CD14-positive monocyte (primary cell): ENCODE results near the gene PI4K2A. TPM values are rescaled to one million over a fixed set of nuclear protein-coding genes. Genes with fewer than 3 reads are reported as not detected.

Experiments used
- DNase-seq, 3 donors: peaks; one replicate each; pipeline ENCODE4 v3.0.0-alpha.2; 2011 to 2022
- H2AFZ ChIP-seq: 2 replicates; pipeline ENCODE4 v1.6.0; 2012; ENCODE audit warnings: mild to moderate bottlenecking, low read depth, low read length, inconsistent platforms; ENCODE audit not compliant: insufficient read depth, poor library complexity, severe bottlenecking
- H3K27ac ChIP-seq, 2 donors: 1 replicate in 1 of 2; 2 replicates in 1 of 2; pipeline ENCODE4 v1.5.1; 2012 to 2013; ENCODE audit warnings: low read length in 2 of 2, control low read depth in 1 of 2, inconsistent platforms in 1 of 2, low read depth in 1 of 2, mild to moderate bottlenecking in 1 of 2
- H3K27me3 ChIP-seq, 2 donors: one replicate each; pipeline versions ENCODE4 v1.6.0 to v1.6.1; 2011 to 2013; ENCODE audit warnings: low read length in 2 of 2; ENCODE audit not compliant: control insufficient read depth in 2 of 2, insufficient read depth in 2 of 2
- H3K36me3 ChIP-seq, 2 donors: replicated peaks in 1 of 2; 1 replicate in 1 of 2; 2 replicates in 1 of 2; pipeline versions ENCODE4 v1.5.1 to v1.6.1; 2012 to 2013; ENCODE audit warnings: low read length in 2 of 2, control low read depth in 1 of 2, inconsistent platforms in 1 of 2, mild to moderate bottlenecking in 1 of 2; ENCODE audit not compliant: insufficient read depth in 2 of 2, control insufficient read depth in 1 of 2
- H3K4me1 ChIP-seq, 2 donors: 1 replicate in 1 of 2; 2 replicates in 1 of 2; pipeline versions ENCODE4 v1.5.1 to v1.6.1; 2012 to 2013; ENCODE audit warnings: low read length in 2 of 2, control low read depth in 1 of 2, inconsistent platforms in 1 of 2, mild to moderate bottlenecking in 1 of 2, moderate library complexity in 1 of 2; ENCODE audit not compliant: insufficient read depth in 2 of 2, control insufficient read depth in 1 of 2
- H3K4me2 ChIP-seq: replicated peaks from 2 replicates; pipeline ENCODE3; 2012; ENCODE audit warnings: low read length, moderate library complexity, mild to moderate bottlenecking; ENCODE audit not compliant: poor library complexity, severe bottlenecking; ENCODE audit errors: extremely low read depth
- H3K4me3 ChIP-seq, 3 experiments: fragments of 200-600 bp in 1 of 3; sonication (generic) in 1 of 3; replicated peaks in 1 of 3; 1 replicate in 2 of 3; 2 replicates in 1 of 3; pipeline ENCODE4 v1.5.1; 2011 to 2013; ENCODE audit warnings: low read length in 3 of 3, mild to moderate bottlenecking in 3 of 3, control low read depth in 2 of 3, low read depth in 2 of 3, inconsistent platforms in 1 of 3, moderate library complexity in 1 of 3
- H3K79me2 ChIP-seq: 2 replicates; pipeline ENCODE4 v1.6.0; 2012; ENCODE audit warnings: mild to moderate bottlenecking, control low read depth, inconsistent platforms, low read length, moderate library complexity; ENCODE audit not compliant: insufficient read depth
- H3K9ac ChIP-seq: 2 replicates; pipeline ENCODE4 v1.6.0; 2017; ENCODE audit warnings: low read length, mild to moderate bottlenecking; ENCODE audit not compliant: insufficient read depth, poor library complexity, severe bottlenecking
- H3K9me3 ChIP-seq, 2 donors: replicated peaks in 1 of 2; 1 replicate in 1 of 2; 2 replicates in 1 of 2; pipeline versions ENCODE4 v1.5.1 to v1.6.1; 2012 to 2013; ENCODE audit warnings: low read length in 2 of 2, control low read depth in 1 of 2; ENCODE audit not compliant: control insufficient read depth in 1 of 2, insufficient read depth in 1 of 2
- H4K20me1 ChIP-seq: 2 replicates; pipeline ENCODE4 v1.6.0; 2012; ENCODE audit warnings: mild to moderate bottlenecking, low read length, control low read depth, moderate library complexity; ENCODE audit not compliant: insufficient read depth
- H3K27ac Mint-ChIP-seq, 7 donors: one replicate each; pipeline ENCODE4 v1.8.0; 2020; ENCODE audit warnings: mild to moderate bottlenecking in 7 of 7, mixed read lengths in 7 of 7, moderate library complexity in 6 of 7, inconsistent platforms in 2 of 7
- H3K27me3 Mint-ChIP-seq, 3 donors: one replicate each; pipeline ENCODE4 v1.8.0; 2021 to 2022; ENCODE audit warnings: low read depth in 3 of 3, mild to moderate bottlenecking in 3 of 3, mixed read lengths in 3 of 3, moderate library complexity in 3 of 3, inconsistent platforms in 1 of 3
- H3K36me3 Mint-ChIP-seq, 2 donors: one replicate each; pipeline ENCODE4 v1.8.0; 2020; ENCODE audit warnings: mixed read lengths in 2 of 2, inconsistent platforms in 1 of 2, mild to moderate bottlenecking in 1 of 2
- H3K4me1 Mint-ChIP-seq: one replicate; pipeline ENCODE4 v1.8.0; 2020; ENCODE audit warnings: mild to moderate bottlenecking, mixed read lengths
- H3K4me3 Mint-ChIP-seq, 2 donors: one replicate each; pipeline ENCODE4 v1.8.0; 2020; ENCODE audit warnings: mild to moderate bottlenecking in 2 of 2, mixed read lengths in 2 of 2, moderate library complexity in 1 of 2
- H3K9me3 Mint-ChIP-seq, 7 donors: one replicate each; pipeline ENCODE4 v1.8.0; 2020 to 2022; ENCODE audit warnings: mixed read lengths in 7 of 7, mild to moderate bottlenecking in 6 of 7, moderate library complexity in 6 of 7, inconsistent platforms in 2 of 7
- WGBS: methylation state at CpG from one replicate; pipeline ENCODE4 v1.1.5; 2013; ENCODE audit warnings: missing lambda C conversion rate; ENCODE audit not compliant: insufficient coverage; 5-methylcytosine and 5-hydroxymethylcytosine counted together
- intact Hi-C, 2 donors: fragments of 100-400 bp; cut with micrococcal nuclease; formaldehyde crosslinking; loops; one replicate each; pipeline versions ENCODE4 v1.15.0 to v1.15.1; 2023
- polyA plus RNA-seq, 3 donors: library from polyadenylated mRNA; depleted of rRNA in 1 of 3; unstranded in 2 of 3; stranded (reverse) in 1 of 3; fragments of 300-500 nt in 2 of 3; fragments of >200 nt in 1 of 3; fragmentation: Illumina TruSeq in 2 of 3; gene quantifications; 1 replicate in 2 of 3; 2 replicates in 1 of 3; pipeline ENCODE4 v1.2.3, GENCODE V29; 2012 to 2021
- TF ChIP-seq, protein P1 (sequence below): fragments of 200-600 bp; IDR thresholded peaks from one replicate; pipeline ENCODE4 v1.8.0; 2022; ENCODE audit warnings: antibody characterized with exemption, mild to moderate bottlenecking

The PI4K2A gene
- polyA plus RNA-seq, 3 donors = 5.8 to 16.4 (median 6.7) TPM

GRCh38 chr10:97707134-97707861 is 66.8 kb downstream of the PI4K2A start:
- WGBS = 98% methylated on average over 9 of the region's 11 CpGs
- H3K4me1 Mint-ChIP-seq = peaks cover 13% of the 10 kb centered on the region

GRCh38 chr10:97708167-97708566 is 67.7 kb downstream of the PI4K2A start:
- Histone ChIP-seq H3K9me3 (no peaks in the 10 kb centered on the region), H3K9ac (no peak overlapping the region), H3K4me2 (no peak overlapping the region), H3K27me3 (no peaks in the 10 kb centered on the region), H3K79me2 (no peaks in the 10 kb centered on the region), H4K20me1 (no peaks in the 10 kb centered on the region), H3K4me1 (peaks cover 17 to 18% of the 10 kb centered on the region in 2 donors), H3K4me3 (no peak overlapping the region), H2AFZ (no peak overlapping the region), H3K27ac (no peak overlapping the region), H3K36me3 (no peaks in the 10 kb centered on the region)
- 100% methylated on average over 1 of the region's 2 CpGs for WGBS
- peaks cover 3 to 15% (median 6%) of the 10 kb centered on the region in 3 donors for H3K27me3 Mint-ChIP-seq
- peaks cover 0 to 2% (median 0%) of the 10 kb centered on the region in 7 donors for H3K9me3 Mint-ChIP-seq
- H3K36me3 Mint-ChIP-seq = peaks cover 0 to 3% of the 10 kb centered on the region in 2 donors
- TF ChIP-seq, protein P1, sequence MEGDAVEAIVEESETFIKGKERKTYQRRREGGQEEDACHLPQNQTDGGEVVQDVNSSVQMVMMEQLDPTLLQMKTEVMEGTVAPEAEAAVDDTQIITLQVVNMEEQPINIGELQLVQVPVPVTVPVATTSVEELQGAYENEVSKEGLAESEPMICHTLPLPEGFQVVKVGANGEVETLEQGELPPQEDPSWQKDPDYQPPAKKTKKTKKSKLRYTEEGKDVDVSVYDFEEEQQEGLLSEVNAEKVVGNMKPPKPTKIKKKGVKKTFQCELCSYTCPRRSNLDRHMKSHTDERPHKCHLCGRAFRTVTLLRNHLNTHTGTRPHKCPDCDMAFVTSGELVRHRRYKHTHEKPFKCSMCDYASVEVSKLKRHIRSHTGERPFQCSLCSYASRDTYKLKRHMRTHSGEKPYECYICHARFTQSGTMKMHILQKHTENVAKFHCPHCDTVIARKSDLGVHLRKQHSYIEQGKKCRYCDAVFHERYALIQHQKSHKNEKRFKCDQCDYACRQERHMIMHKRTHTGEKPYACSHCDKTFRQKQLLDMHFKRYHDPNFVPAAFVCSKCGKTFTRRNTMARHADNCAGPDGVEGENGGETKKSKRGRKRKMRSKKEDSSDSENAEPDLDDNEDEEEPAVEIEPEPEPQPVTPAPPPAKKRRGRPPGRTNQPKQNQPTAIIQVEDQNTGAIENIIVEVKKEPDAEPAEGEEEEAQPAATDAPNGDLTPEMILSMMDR = no peak
- intact Hi-C loops = loop anchor here in 1 of 2 donors (2.0 kb wide), 1 partner anchor 23 kb away; no protein-coding TSS in a partner anchor
- no peak for DNase-seq
- H3K27ac Mint-ChIP-seq = no peak overlapping the region
- H3K4me1 Mint-ChIP-seq = peaks cover 20% of the 10 kb centered on the region
- no peak overlapping the region for H3K4me3 Mint-ChIP-seq

More at GRCh38 chr10:97707134-97707861, 66.8 kb downstream of the PI4K2A start:
- H3K9me3 ChIP-seq = no peaks in the 10 kb centered on the region
- Mint-ChIP-seq H3K36me3 (no peaks in the 10 kb centered on the region), H3K9me3 (peaks cover 0 to 2% (median 0%) of the 10 kb centered on the region in 7 donors), H3K4me3 (no peak overlapping the region), H3K27me3 (peaks cover 3 to 17% (median 9%) of the 10 kb centered on the region in 3 donors), H3K27ac (no peak overlapping the region)
- H3K4me3 ChIP-seq = no peak overlapping the region
- no peak for DNase-seq
- intact Hi-C loops = no loop called here
- peaks cover 9% of the 10 kb centered on the region in 2 donors for H3K4me1 ChIP-seq
- no peak overlapping the region for H3K27ac ChIP-seq
- no peaks in the 10 kb centered on the region for H3K27me3 ChIP-seq
- H3K9ac ChIP-seq = no peak overlapping the region
- H2AFZ ChIP-seq = no peak overlapping the region
- no peaks in the 10 kb centered on the region for H4K20me1 ChIP-seq
- no peaks in the 10 kb centered on the region for H3K79me2 ChIP-seq
- no peaks in the 10 kb centered on the region for H3K36me3 ChIP-seq
- no peak overlapping the region for H3K4me2 ChIP-seq
- TF ChIP-seq, protein P1 = no peak
